Right lung (tissue), 5 donors: Measurements from ENCODE around the gene EPDR1. TPM values are rescaled to one million over a fixed set of nuclear protein-coding genes. Genes with fewer than 3 reads are reported as not detected.
"Not testable (repeated sequence)": the region's sequence is repeated elsewhere in the genome, so short reads cannot be mapped to it uniquely, and the experiment has no call there.

Experiments used
- DNase-seq, 2 donors: peaks; one replicate each; pipeline ENCODE4 v3.0.0-alpha.2; 2013
- polyA plus RNA-seq, 5 donors: library from polyadenylated mRNA; unstranded; fragments of 120-200 nt; gene quantifications; one replicate each; pipeline versions ENCODE4 v1.2.1 to v1.2.3, GENCODE V29; 2013; ENCODE audit warnings: inconsistent platforms in 1 of 5, low replicate concordance in 1 of 5; ENCODE audit not compliant: insufficient read length in 5 of 5, insufficient read depth in 1 of 5

Gene EPDR1
- polyA plus RNA-seq, 5 donors, result 21.6 to 24.9 (median 22.0) TPM

- DNase-seq, result no peak
These were observed 5.2 kb downstream of the EPDR1 start for GRCh38 chr7:37925620-37926019.

DNA sequence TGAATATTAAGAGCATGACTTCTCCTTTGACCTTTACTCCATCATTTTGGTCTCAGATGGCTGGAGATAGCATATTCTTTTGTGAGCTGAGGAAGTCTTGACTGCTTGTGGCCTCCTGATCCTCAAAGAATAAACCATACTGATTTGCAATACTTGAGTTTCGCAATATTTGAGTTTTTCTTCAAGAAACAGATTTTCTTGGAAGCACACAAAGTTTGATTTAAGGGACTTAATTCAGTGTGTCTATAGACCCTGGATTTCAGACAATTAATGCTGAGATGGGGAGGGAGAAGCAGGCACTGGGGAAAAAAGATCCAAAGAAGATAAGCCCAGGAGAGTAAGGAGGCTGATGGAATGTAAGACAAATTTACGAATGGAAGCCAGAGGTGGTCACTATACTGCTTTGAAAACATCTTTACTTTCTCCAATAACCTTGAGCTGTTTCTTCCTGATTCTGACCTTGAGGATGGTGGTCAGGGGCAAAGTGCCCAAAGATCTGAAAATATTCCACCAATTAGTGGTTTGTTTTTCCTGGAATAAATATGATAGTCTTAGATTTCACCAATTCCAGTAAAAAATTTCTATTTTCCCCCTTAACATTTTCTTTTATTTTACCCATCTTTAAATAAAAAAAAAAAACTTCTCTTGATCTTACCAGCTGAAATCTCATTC lies 7.5 kb downstream of the EPDR1 start:
- no peak for DNase-seq

GRCh38 chr7:37928878-37929277 lies 8.4 kb downstream of the EPDR1 start:
- no peak for DNase-seq

DNA sequence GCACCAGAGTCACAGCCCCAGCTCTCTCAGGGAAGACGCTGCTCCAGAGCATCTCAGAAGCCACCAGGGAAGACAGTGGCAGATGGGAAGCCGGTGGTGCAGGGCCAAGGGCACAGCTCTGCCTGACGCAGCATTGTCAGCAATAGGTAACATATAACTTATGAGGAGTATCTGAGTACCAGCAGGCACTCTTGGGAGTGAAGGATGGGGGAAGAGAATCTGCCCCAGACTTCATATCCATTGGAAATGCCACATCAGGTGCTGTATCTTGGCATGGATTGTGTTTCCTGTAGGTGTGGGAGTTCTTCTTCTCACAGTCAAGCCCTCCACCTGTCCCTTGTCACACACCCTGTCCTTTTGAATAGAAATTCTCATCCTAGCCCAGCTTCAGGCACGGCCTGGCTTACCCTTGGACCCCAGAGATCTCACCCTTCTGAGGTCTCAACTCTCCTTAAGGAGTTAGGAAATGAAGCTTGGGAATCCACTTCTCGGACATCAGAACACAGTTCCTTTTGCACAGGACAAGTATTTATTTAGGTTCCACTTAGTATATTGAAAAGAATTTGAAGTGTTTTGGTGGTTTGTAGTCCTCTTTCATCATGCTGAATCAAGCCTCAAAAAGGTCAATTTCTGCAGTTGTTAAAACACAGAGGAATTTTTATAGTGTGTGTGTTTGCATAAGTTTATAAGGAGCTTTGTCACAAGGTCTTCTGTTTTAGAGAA lies 9.9 kb downstream of the EPDR1 start:
- no peak for DNase-seq

- no peak for DNase-seq
These were observed 12.1 kb downstream of the EPDR1 start for GRCh38 chr7:37932543-37932942.

GRCh38 chr7:37933018-37933566 lies 12.7 kb downstream of the EPDR1 start:
- no peak for DNase-seq

DNA sequence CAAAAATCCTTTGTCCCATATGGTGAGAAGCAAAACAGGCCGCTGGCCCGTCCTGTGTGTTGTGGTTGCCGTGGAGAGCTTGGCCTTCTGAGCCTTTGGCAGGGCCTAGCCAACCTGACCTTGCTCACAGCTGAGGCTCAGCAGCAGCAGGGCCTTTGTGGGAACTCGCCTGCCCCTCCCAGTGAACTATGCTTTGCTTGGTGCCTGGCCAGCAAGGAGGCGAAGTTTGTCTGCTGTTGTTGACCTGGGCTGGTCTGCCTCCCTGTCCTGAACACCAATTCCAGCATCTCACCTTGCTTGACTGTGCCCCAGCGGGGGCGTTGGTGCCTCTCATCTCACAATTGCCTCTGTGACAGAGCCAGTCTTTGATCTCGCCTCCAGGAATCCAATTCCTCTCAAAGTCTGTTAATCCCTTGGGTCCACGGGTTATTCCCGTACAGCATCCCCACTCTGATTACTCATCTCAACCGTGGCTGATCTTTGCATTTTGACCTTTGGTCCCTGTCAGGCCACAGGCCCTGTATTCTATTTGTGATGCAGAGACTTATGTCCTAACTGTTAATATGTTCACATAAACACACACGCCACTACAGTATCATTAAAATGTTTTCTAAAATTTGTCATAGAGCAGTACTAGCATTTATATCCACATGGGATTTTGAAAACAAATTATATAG lies 22.6 kb downstream of the EPDR1 start:
- DNase-seq, result no peak

- DNase-seq, result no peak
These were observed 23.7 kb downstream of the EPDR1 start for GRCh38 chr7:37943905-37944736.

DNA sequence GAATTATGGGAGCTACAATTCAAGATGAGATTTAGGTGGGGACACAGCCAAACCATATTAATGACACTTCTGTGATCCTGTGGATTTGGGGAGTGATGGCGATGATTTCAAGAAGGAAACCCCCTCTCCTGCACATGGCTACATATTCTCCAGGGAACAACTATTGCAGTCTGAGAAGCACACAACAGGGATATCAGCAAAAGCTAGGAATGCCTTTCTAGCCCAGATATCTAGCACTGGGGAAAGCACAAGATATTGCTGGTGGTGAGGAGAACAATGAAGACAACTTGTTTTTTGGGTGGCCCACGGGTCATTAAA lies 24.3 kb downstream of the EPDR1 start:
- no peak for DNase-seq

DNA sequence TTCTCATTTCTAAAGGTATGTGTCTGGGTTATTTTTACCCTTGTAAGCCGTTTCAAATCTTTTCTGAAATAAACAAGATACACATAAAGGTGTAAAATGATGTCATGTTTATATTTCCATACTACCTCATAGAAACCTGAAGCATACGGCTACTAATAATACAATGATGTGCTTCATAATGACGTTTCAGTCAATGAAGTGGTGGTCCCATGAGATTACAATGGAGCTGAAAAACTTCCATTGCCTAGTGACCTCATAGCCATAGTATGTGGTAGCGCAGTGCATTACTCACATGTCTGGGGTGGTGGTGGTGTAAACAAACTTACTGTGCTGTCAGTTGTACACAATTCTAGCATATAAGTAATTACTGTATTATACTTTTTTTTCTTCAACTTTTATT lies 24.9 kb downstream of the EPDR1 start:
- no peak for DNase-seq

GRCh38 chr7:37947138-37947940 lies 26.9 kb downstream of the EPDR1 start:
- no peak for DNase-seq

DNA sequence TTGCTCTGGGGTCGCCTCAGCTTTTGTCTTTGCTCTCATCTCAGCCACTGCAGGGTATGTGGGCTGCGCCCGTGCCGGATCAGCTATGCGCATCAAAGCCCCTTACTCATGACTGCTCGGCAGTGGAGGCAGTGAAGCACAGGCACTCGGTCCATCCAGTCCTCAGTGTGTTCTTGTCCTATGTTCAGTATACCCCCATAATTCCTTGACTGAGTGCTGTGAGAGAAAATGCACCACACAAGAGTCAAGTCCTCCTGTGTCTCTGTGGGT lies 27.4 kb downstream of the EPDR1 start:
- no peak for DNase-seq

GRCh38 chr7:37952240-37952639 lies 31.8 kb downstream of the EPDR1 start:
- DNase-seq, result no peak

GRCh38 chr7:37954217-37954616 lies 33.8 kb downstream of the EPDR1 start:
- DNase-seq, result not testable (repeated sequence)

- no peak for DNase-seq
These were observed 36.4 kb downstream of the EPDR1 start for GRCh38 chr7:37956791-37957190.

GRCh38 chr7:37957221-37957970 lies 37.0 kb downstream of the EPDR1 start:
- DNase-seq, result peak in 1 of 2 donors; percentile 6

- DNase-seq, result no peak
These were observed 40.0 kb downstream of the EPDR1 start for GRCh38 chr7:37960483-37960882.

- DNase-seq, result no peak
These were observed 40.8 kb downstream of the EPDR1 start for GRCh38 chr7:37961251-37961650.

DNA sequence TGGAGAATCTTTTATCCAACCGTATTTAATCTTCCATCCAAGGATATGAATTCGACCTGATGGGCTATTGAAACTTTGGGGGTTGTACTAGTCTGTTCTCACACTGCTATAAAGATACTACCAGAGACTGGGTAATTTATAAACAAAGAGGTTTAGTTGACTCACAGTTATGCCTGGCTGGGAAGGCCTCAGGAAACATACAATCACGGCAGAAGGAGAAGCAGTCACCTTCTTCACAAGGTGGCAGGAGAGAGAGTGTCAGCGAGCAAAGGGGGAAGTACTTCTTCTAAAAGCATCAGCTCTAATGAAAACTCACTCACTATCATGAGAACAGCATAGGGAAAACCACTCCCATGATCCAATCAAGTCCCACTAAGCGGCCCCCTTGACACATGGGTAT lies 43.8 kb downstream of the EPDR1 start:
- no peak for DNase-seq

- DNase-seq, result no peak
These were observed 49.8 kb downstream of the EPDR1 start for GRCh38 chr7:37970211-37970610.

- no peak for DNase-seq
These were observed 51.1 kb downstream of the EPDR1 start for GRCh38 chr7:37971491-37971890.
